SK-N-SH treated with all-trans-retinoic acid at 6 μM for 48 hours (cell line): ENCODE measurements around the gene SLX1A.
"Not testable (repeated sequence)": the region's sequence is repeated elsewhere in the genome, so short reads cannot be mapped to it uniquely, and the experiment has no call there.

Experiments used
- ATAC-seq: fragments of 200-7000 bp; cut with Tn5 transposase; 3 replicates; pipeline ENCODE4 v1.9.1; 2020; ENCODE audit warnings: mild to moderate bottlenecking, moderate library complexity
- PATZ1 ChIP-seq: fragments of 250-450 bp; sonication (Bioruptor Pico); IDR thresholded peaks from 2 replicates; pipeline ENCODE4 v1.8.0; 2020; ENCODE audit warnings: mild to moderate bottlenecking, moderate library complexity, borderline replicate concordance

Gene SLX1A

GRCh38 chr16:30199608-30200343, 6.1 kb downstream of the SLX1A start:
- ATAC-seq = peak; percentile 50

DNA sequence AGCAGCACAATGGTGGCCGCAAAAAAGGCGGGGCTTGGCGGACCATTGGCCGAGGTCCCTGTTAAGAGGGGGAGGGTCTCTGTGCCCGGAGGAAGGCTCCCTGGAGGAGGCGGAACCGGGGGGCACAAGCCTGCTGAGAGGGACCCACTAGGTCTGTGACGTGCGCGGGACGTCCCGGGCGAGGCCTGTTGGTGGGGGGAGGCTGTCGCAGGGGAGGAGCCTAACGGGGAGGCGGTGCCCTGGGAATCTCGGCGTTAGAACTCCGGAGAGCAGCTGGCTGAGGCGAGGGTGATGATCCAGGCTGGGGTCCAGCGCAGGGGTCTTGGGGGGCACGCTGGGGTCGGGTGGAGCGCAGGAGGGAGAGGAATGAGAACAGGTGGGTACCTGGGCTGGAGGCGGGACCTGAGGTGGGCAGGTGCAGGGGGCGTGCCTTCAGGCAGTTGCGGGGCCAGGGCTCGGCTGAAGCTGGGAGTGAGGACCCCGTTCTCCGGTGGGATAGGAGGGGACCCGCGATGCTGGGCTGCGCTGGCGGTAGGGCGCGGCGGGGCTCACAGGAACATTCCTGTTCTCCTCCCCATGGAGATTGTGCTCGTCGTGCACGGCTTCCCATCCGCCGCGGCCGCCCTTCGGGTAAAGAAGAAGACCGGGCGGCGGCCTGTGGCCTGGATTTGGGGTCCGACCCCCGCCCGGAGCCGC, 12.0 kb downstream of the SLX1A start:
- peak; percentile 77 for ATAC-seq

DNA sequence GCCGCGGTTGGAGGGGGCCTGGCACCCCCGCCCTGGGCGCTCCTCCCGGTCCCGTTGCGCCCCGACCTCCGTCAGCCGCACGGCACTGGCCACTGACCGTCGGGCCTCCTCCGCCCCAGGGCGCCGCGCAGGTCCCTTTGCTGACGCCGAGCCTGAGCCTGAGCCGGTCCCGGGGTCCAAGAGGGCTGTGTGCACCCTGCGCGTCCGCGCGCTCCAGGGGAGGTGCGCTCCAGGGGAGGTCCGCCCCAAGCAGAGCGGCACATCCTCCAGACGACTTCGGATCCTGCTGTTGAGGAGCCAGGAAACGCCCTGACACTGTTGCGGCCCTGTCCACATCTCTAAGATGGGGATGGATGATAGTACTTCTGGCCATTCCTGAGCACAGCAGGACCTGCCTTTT, 12.6 kb downstream of the SLX1A start:
- peak; percentile 46 for ATAC-seq

DNA sequence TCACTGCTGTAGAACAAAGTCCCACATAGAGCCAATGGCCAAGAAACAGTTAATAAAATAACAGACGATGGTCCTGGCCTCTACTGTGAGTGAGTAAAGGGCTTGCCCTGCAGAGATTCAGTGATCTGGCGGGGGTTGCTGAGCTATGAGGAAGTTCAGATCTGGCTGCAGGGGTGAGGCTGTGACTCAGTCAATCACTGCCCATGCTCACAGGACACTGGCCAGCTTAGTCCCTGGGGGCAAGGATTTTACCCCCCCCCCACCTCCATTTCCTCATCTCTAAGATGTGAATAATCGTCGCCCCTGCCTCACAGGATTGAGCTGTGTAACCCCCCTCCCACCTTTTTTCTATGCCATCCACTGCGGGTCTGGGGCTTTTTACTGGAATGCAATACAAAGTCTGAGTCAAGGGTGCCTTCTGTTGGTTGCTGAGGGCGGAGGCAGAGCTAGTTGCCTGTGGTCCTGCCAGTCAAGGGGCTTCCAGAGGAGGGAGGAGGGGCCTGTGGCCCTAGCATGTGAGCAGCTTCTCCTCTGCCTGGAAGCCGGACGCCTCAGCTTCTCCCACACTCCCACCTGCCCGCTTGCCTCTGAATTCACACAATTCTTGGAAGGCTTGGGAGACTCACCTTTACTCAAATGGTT, 13.5 kb downstream of the SLX1A start:
- 0 out of 2 replicates have a peak, but pooled peaks have one; percentile 25 for TF ChIP-seq PATZ1
- ATAC-seq = peak; percentile 54

- not testable (repeated sequence) for ATAC-seq
These were observed 15.4 kb downstream of the SLX1A start for GRCh38 chr16:30209032-30209431.

GRCh38 chr16:30211414-30211813, 17.7 kb downstream of the SLX1A start:
- ATAC-seq = not testable (repeated sequence)

- not testable (repeated sequence) for ATAC-seq
These were observed 23.4 kb downstream of the SLX1A start for GRCh38 chr16:30217082-30217481.
